Jurkat, Clone E6-1 (cell line): ENCODE results near the gene CAMSAP1.
A peak's percentile ranks its signal among the peaks of the same experiment; 100 is the strongest.

ENCODE experiments used
- DNase-seq: peaks from one replicate; pipeline ENCODE4 v3.0.0-alpha.2; 2011; ENCODE audit warnings: low read depth, low spot score
- H3K4me3 ChIP-seq: 2 replicates; pipeline ENCODE4 v1.5.1; 2011; ENCODE audit warnings: mild to moderate bottlenecking, low read length, control low read depth, moderate library complexity

Gene CAMSAP1

GRCh38 chr9:135888126-135888765 is 19.1 kb downstream of the CAMSAP1 start:
- H3K4me3 ChIP-seq: peak overlapping the region; percentile 38

GRCh38 chr9:135887585-135888050 is 19.7 kb downstream of the CAMSAP1 start:
- peak; percentile 75 for DNase-seq

More at GRCh38 chr9:135888126-135888765, 19.1 kb downstream of the CAMSAP1 start:
- no peak for DNase-seq

DNA sequence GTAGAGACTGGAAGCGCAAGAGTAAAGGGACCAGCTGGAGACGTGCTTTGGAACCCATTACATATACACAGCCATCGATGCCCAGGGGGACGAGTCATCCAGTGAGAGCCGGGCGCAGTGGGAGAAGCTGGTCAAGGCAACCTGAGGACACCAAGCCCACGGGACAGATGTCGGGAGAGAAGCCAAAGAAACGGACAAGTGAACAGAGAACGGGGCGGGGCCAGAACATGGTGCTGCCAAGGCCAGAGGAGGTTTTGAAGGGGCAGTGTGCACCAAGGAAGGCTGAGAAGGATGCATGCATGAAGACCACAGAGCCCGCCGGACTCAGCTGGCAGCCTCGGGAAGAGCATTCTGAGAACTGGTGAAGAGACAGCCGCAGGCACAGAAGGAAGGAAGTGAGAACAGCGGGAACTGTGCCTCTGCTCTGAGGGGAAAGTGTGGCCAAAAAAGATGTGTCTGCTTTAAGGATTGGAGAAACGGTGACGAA is 20.3 kb downstream of the CAMSAP1 start:
- H3K4me3 ChIP-seq: peak overlapping the region; percentile 38
- no peak for DNase-seq

More at GRCh38 chr9:135887585-135888050, 19.7 kb downstream of the CAMSAP1 start:
- H3K4me3 ChIP-seq: peak overlapping the region; percentile 38

- DNase-seq: no peak
- no peak overlapping the region for H3K4me3 ChIP-seq
These were observed 21.0 kb downstream of the CAMSAP1 start for GRCh38 chr9:135886147-135886981.

DNA sequence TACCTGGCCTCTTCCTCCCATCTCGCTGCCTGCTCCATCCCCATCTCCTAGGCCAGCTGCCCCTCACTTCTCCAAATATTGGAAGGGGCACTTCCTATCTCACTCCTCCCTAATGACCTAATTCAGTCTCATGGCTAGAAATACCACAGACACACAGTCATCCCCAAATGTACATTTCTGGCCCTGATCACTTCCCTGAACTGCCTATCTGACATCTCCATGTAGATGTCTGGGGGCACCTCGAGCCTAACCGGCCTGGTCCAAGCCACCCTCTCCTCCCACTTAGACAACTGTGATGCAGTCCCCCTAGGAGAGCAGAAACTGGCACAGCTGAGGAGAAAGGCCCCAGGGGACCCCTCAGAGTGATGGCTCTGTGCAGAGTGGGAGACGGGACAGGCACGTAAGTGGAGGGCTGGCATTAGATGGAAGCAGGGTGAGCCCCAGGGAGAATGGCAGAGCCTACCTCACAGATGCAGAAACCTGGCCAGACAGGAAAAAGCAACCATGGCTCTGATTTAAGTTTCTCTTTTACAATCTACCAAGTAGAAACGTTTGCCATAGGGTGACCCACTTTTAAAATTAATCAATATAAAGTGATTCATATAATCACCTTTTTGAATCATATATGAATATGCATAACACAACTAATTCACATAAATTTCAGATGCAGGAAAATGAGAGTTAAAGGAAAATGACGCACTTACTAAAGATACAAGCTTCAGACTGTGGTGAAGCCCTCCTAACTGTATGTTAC is 22.1 kb downstream of the CAMSAP1 start:
- H3K4me3 ChIP-seq: no peak overlapping the region
- no peak for DNase-seq

DNA sequence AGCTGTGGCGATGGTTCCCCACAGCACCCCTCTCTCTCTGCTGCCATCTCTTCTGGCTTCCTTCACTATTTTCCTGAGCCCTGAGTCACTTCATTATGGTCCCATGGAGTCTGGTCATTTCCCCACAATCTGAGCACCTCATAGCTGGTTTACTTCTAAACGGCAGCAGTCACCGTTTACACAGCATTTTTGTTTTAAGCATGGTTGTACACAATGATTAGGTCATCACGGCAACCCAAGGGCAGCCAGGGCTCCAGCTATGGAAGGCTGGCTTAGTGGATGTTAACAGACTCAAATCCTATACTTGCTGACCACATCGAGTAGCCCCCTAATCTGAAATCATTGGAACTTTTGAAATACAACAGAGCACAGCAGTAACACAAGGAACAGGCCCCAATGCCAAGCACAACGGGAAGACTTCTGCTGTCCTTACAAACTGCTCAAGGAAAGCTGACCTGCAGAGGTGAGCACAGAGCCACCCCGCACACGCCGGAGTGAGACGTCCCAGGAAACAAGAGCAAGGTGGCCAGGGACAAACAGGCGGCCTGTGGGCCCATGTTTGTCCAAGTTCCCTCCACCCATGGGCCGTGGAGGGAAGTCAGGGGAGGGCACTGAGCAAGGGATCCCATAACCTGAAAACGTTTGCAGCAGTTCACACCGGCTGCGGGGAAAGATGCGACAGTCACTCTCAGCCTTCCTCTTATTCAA is 22.9 kb downstream of the CAMSAP1 start:
- no peak overlapping the region for H3K4me3 ChIP-seq
- DNase-seq: no peak

DNA sequence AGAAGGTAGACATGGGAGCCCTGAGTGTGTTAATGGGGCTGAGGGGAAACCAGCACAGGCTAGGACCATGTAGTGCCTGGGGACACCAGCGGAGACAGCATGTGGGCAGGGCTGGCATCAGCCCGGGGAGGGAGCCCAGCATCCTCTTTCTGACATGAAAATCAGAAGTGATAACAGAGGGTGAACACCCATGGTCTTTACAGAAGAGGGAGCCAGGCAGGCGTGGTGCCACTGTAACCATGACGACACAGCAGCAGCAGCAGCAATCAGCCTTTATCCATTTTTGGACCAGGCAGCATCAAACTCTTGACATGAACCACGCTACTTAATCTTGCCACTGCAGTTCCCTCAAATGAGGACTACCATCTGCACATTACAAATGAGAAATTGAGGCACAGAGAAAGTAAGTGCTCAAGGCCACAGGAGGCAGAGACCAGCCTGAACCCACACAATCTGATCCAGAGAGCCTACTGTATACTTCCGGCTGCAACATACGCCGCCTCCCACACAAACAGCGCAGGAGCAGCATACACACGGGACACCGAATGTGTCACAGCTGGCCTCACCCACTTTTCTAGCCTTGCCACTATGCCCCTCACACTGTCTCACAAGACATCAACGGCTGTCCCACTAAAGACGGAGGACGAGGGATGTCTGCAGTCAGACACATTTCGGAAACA is 23.8 kb downstream of the CAMSAP1 start:
- DNase-seq: no peak
- no peak overlapping the region for H3K4me3 ChIP-seq

DNA sequence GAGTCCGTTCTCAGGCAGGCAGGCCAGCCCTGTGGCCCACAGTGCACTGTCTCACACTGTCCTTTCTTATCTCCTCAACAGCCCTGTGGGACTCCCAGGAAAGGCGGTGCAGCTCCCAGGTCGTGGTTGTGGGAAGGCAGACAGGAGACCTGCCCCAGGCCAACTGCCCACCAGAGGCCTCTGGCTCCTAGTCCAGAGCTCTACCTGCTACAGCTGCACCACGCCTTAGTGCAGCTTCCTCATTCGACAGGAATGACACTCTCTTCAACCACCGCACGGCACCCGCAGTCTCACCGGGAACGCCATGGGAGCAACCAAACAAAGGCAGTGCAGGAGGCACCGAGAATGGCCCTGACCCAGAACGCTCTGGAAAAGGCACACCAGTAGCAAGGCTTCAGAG is 25.3 kb downstream of the CAMSAP1 start:
- no peak for DNase-seq
- no peak overlapping the region for H3K4me3 ChIP-seq

GRCh38 chr9:135880438-135880837 is 26.9 kb downstream of the CAMSAP1 start:
- no peak for DNase-seq
- no peak overlapping the region for H3K4me3 ChIP-seq

- no peak for DNase-seq
- H3K4me3 ChIP-seq: no peak overlapping the region
These were observed 27.7 kb downstream of the CAMSAP1 start for GRCh38 chr9:135879619-135880018.

- no peak overlapping the region for H3K4me3 ChIP-seq
- no peak for DNase-seq
These were observed 28.1 kb downstream of the CAMSAP1 start for GRCh38 chr9:135879237-135879601.

DNA sequence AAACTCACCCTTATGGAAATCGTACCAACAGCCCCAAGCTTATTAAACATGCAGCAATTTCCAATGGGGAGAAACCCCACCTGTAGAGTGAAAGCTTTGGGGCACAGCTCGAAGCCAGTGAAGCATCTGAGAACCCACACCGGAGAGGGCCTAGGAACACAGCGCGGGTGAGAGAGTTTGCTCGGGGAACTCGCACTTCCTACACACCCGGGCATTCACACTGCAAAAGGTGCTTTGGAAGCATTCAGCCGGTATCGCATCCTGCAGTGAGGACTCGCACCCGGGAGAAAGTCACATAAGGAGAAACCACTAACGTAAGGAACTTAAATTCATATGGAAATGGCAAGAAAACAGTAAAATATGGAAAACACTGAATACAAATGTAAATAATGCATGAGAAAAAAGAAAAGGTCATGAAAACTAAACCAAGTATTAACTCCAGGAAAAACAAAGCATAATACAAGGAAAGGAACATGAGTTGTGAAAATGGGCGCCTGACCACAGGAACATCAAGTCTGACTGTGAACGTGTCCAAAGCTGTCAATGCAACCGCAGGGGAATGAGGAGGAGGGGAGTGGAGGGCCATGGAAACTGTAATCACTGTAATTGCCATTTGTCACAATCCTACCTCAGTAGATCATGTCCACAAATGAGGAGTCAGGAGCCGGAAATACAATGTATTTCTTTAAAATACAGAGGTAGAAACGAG is 28.7 kb downstream of the CAMSAP1 start:
- DNase-seq: no peak

GRCh38 chr9:135877791-135878527 is 29.4 kb downstream of the CAMSAP1 start:
- no peak for DNase-seq

More for the DNA sequence above, 28.7 kb downstream of the CAMSAP1 start:
- H3K4me3 ChIP-seq: no peak overlapping the region

DNA sequence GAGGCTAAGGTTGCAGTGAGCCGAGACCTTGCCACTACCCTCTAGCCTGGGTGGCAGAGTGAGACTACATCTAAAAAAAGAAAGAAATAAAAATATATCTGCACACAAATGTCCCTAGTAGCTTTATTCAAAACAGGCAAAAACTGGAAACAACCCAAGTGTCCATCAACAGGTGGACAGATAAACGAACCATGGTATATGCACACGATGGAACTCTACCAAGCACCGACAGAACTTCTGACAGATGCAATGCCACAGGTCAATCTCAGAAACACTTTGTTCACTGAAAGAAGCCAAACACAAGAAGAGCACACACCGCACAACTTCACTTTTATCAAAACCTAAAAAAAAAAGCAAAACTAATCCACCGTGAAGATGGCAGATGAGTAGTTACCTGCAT is 30.4 kb downstream of the CAMSAP1 start:
- no peak for DNase-seq
- no peak overlapping the region for H3K4me3 ChIP-seq

More at GRCh38 chr9:135877791-135878527, 29.4 kb downstream of the CAMSAP1 start:
- H3K4me3 ChIP-seq: no peak overlapping the region

DNA sequence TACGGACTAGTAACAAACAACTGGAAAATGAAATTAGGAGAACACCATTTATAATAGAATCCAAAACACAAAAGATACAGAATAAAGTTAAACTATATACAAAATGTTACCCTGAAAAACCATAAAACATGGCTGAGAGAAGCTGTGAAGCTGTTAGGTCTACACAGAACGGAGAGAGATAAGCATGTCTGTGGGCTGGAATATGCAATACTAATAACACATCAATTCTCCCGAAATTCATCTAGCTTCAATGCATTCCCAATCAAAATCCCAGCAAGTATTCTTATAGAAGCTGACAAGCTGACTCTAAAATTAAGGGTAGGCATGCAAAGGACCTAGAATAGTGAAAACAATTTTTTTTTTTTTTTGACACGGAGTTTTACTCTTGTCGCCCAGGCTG is 32.5 kb downstream of the CAMSAP1 start:
- no peak overlapping the region for H3K4me3 ChIP-seq

GRCh38 chr9:135869909-135870308 is 37.4 kb downstream of the CAMSAP1 start:
- no peak for DNase-seq
- H3K4me3 ChIP-seq: no peak overlapping the region

More for the DNA sequence above, 32.5 kb downstream of the CAMSAP1 start:
- DNase-seq: no peak

DNA sequence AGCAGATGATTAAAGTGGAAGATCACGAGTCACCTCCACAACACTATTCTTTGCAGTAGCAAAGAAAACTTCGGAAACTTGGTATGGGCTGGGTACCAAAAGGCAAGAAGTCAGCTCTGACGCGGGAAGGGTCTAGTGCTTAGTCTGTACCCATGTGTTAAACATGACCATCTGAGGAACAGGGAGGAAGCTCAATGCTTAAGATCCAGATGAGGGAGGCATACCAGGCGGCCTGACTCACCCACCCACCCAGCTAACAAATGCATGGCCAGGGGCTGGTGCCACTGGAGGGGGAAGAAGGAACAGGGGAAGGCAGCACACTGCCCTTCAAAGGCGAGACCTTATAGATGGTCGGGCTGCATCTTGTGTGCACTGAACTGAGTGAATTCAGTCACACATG is 41.8 kb downstream of the CAMSAP1 start:
- DNase-seq: no peak

More for the DNA sequence above, 41.8 kb downstream of the CAMSAP1 start:
- H3K4me3 ChIP-seq: no peak overlapping the region
